HEK293 (cell line): Measurements from ENCODE around the gene INSYN2B.

Experiments
- CTCF ChIP-seq: fragments of 450-650 bp; formaldehyde crosslinking; IDR thresholded peaks from 2 replicates; pipeline ENCODE4 v1.5.1; 2016; ENCODE audit warnings: missing biosample characterization, missing genetic modification characterization
- SETDB1 ChIP-seq: IDR thresholded peaks from one replicate; pipeline ENCODE4 v1.6.1; 2017; ENCODE audit warnings: mild to moderate bottlenecking, low read length, moderate library complexity, mixed read lengths; ENCODE audit not compliant: insufficient read length
- ZBTB8A ChIP-seq: fragments of 450-650 bp; formaldehyde crosslinking; IDR thresholded peaks from 2 replicates; pipeline ENCODE4 v1.5.1; 2016; ENCODE audit warnings: missing biosample characterization, missing genetic modification characterization
- ZNF501 ChIP-seq: fragments of 450-650 bp; formaldehyde crosslinking; IDR thresholded peaks from 2 replicates; pipeline ENCODE4 v1.5.1; 2016; ENCODE audit warnings: missing biosample characterization, missing genetic modification characterization

GRCh38 chr5:170020423-170020822 is 40.1 kb upstream of the INSYN2B start:
- no peak for TF ChIP-seq ZNF501 (tag by site-specific recombination)
- no peak for TF ChIP-seq CTCF (tag by site-specific recombination)
- TF ChIP-seq SETDB1, result no peak
- TF ChIP-seq ZBTB8A (tag by site-specific recombination), result no peak
